Measurements from ENCODE around the gene ANKMY1. TPM values are rescaled to one million over a fixed set of nuclear protein-coding genes. Genes with fewer than 3 reads are reported as not detected.

ANKMY1 gene
- total RNA-seq, 2 donors from 2014 or later = 31.6 to 44.9 TPM

GRCh38 chr2:240472078-240472790 lies 85.6 kb downstream of the ANKMY1 start:
- H3K27me3 Mint-ChIP-seq (ENCODE audit: low read depth) = no peaks in the 10 kb centered on the region
- no peak overlapping the region for H3K27ac Mint-ChIP-seq
- ATAC-seq (replicated peaks in 1 of 2) = no peak

GRCh38 chr2:240469740-240470139 lies 88.0 kb downstream of the ANKMY1 start:
- no peak overlapping the region for H3K4me3 Mint-ChIP-seq
- peaks cover 4 to 11% of the 10 kb centered on the region in 2 donors for H3K36me3 Mint-ChIP-seq (ENCODE audit: insufficient read depth in 2 of 2)
- H3K4me1 Mint-ChIP-seq (ENCODE audit: low read depth) = no peaks in the 10 kb centered on the region
- ATAC-seq (replicated peaks in 1 of 2) = no peak
- peaks cover 2 to 6% of the 10 kb centered on the region in 2 donors for H3K9me3 Mint-ChIP-seq
- no peak overlapping the region for H3K27ac Mint-ChIP-seq
- H3K27me3 Mint-ChIP-seq (ENCODE audit: low read depth) = no peaks in the 10 kb centered on the region
- DNase-seq = no peak

More at GRCh38 chr2:240472078-240472790, 85.6 kb downstream of the ANKMY1 start:
- Mint-ChIP-seq H3K36me3 (ENCODE audit: insufficient read depth in 2 of 2) (peaks cover 7 to 11% of the 10 kb centered on the region in 2 donors), H3K4me3 (no peak overlapping the region), H3K9me3 (peaks cover 6 to 11% of the 10 kb centered on the region in 2 donors), H3K4me1 (ENCODE audit: low read depth) (no peaks in the 10 kb centered on the region)
- no peak for DNase-seq

- no peak overlapping the region for H3K4me3 Mint-ChIP-seq
- peaks cover 2 to 11% of the 10 kb centered on the region in 2 donors for H3K36me3 Mint-ChIP-seq (ENCODE audit: insufficient read depth in 2 of 2)
- H3K27me3 Mint-ChIP-seq (ENCODE audit: low read depth) = no peaks in the 10 kb centered on the region
- DNase-seq (no peak), ATAC-seq (replicated peaks in 1 of 2) (no peak)
- peaks cover 0 to 6% of the 10 kb centered on the region in 2 donors for H3K9me3 Mint-ChIP-seq
- no peaks in the 10 kb centered on the region for H3K4me1 Mint-ChIP-seq (ENCODE audit: low read depth)
- H3K27ac Mint-ChIP-seq = no peak overlapping the region
Measured at GRCh38 chr2:240469239-240469636, 88.5 kb downstream of the ANKMY1 start.

- Mint-ChIP-seq H3K9me3 (peaks cover 0 to 3% of the 10 kb centered on the region in 2 donors), H3K36me3 (ENCODE audit: insufficient read depth in 2 of 2) (peaks cover 0 to 8% of the 10 kb centered on the region in 2 donors), H3K27ac (no peak overlapping the region), H3K4me3 (no peak overlapping the region), H3K4me1 (ENCODE audit: low read depth) (no peaks in the 10 kb centered on the region), H3K27me3 (ENCODE audit: low read depth) (no peaks in the 10 kb centered on the region)
- no peak for DNase-seq
- ATAC-seq (replicated peaks in 1 of 2) = no peak
Measured at GRCh38 chr2:240468303-240469238, 89.2 kb downstream of the ANKMY1 start.

GRCh38 chr2:240467659-240468302 lies 90.0 kb downstream of the ANKMY1 start:
- DNase-seq (no peak), ATAC-seq (replicated peaks in 1 of 2) (no peak)
- Mint-ChIP-seq H3K36me3 (ENCODE audit: insufficient read depth in 2 of 2) (peaks cover 0 to 3% of the 10 kb centered on the region in 2 donors), H3K27ac (no peak overlapping the region), H3K9me3 (no peaks in the 10 kb centered on the region), H3K27me3 (ENCODE audit: low read depth) (no peaks in the 10 kb centered on the region), H3K4me3 (no peak overlapping the region), H3K4me1 (ENCODE audit: low read depth) (no peaks in the 10 kb centered on the region)

- no peaks in the 10 kb centered on the region for H3K36me3 Mint-ChIP-seq (ENCODE audit: insufficient read depth in 2 of 2)
- H3K27me3 Mint-ChIP-seq (ENCODE audit: low read depth) = no peaks in the 10 kb centered on the region
- H3K4me3 Mint-ChIP-seq = no peak overlapping the region
- no peak for ATAC-seq (replicated peaks in 1 of 2)
- no peak overlapping the region for H3K27ac Mint-ChIP-seq
- H3K9me3 Mint-ChIP-seq = no peaks in the 10 kb centered on the region
- H3K4me1 Mint-ChIP-seq (ENCODE audit: low read depth) = no peaks in the 10 kb centered on the region
- DNase-seq = no peak
Measured at GRCh38 chr2:240467149-240467642, 90.6 kb downstream of the ANKMY1 start.

- no peaks in the 10 kb centered on the region for H3K36me3 Mint-ChIP-seq (ENCODE audit: insufficient read depth in 2 of 2)
- no peaks in the 10 kb centered on the region for H3K4me1 Mint-ChIP-seq (ENCODE audit: low read depth)
- ATAC-seq (replicated peaks in 1 of 2) = no peak
- no peak for DNase-seq
- no peak overlapping the region for H3K4me3 Mint-ChIP-seq
- no peaks in the 10 kb centered on the region for H3K9me3 Mint-ChIP-seq
- no peak overlapping the region for H3K27ac Mint-ChIP-seq
- no peaks in the 10 kb centered on the region for H3K27me3 Mint-ChIP-seq (ENCODE audit: low read depth)
Measured at GRCh38 chr2:240466579-240467148, 91.1 kb downstream of the ANKMY1 start.

- H3K27ac Mint-ChIP-seq = no peak overlapping the region
- no peak for DNase-seq
Measured at GRCh38 chr2:240465765-240466578, 91.8 kb downstream of the ANKMY1 start.

GRCh38 chr2:240465268-240465764 lies 92.5 kb downstream of the ANKMY1 start:
- no peak overlapping the region for H3K4me3 Mint-ChIP-seq
- no peaks in the 10 kb centered on the region for H3K27me3 Mint-ChIP-seq (ENCODE audit: low read depth)
- H3K9me3 Mint-ChIP-seq = no peaks in the 10 kb centered on the region
- no peaks in the 10 kb centered on the region for H3K36me3 Mint-ChIP-seq (ENCODE audit: insufficient read depth in 2 of 2)
- no peak for ATAC-seq (replicated peaks in 1 of 2)
- no peak for DNase-seq
- no peaks in the 10 kb centered on the region for H3K4me1 Mint-ChIP-seq (ENCODE audit: low read depth)
- no peak overlapping the region for H3K27ac Mint-ChIP-seq

More at GRCh38 chr2:240465765-240466578, 91.8 kb downstream of the ANKMY1 start:
- Mint-ChIP-seq H3K4me3 (no peak overlapping the region), H3K27me3 (ENCODE audit: low read depth) (no peaks in the 10 kb centered on the region), H3K36me3 (ENCODE audit: insufficient read depth in 2 of 2) (no peaks in the 10 kb centered on the region), H3K9me3 (no peaks in the 10 kb centered on the region), H3K4me1 (ENCODE audit: low read depth) (no peaks in the 10 kb centered on the region)
- no peak for ATAC-seq (replicated peaks in 1 of 2)

- Mint-ChIP-seq H3K4me1 (ENCODE audit: low read depth) (no peaks in the 10 kb centered on the region), H3K27ac (no peak overlapping the region), H3K4me3 (no peak overlapping the region), H3K9me3 (no peaks in the 10 kb centered on the region), H3K36me3 (ENCODE audit: insufficient read depth in 2 of 2) (no peaks in the 10 kb centered on the region), H3K27me3 (ENCODE audit: low read depth) (no peaks in the 10 kb centered on the region)
- DNase-seq (no peak), ATAC-seq (replicated peaks in 1 of 2) (no peak)
Measured at GRCh38 chr2:240464514-240465241, 93.1 kb downstream of the ANKMY1 start.

GRCh38 chr2:240463866-240464481 lies 93.8 kb downstream of the ANKMY1 start:
- Mint-ChIP-seq H3K27ac (no peak overlapping the region), H3K36me3 (ENCODE audit: insufficient read depth in 2 of 2) (no peaks in the 10 kb centered on the region), H3K4me1 (ENCODE audit: low read depth) (no peaks in the 10 kb centered on the region), H3K9me3 (no peaks in the 10 kb centered on the region), H3K27me3 (ENCODE audit: low read depth) (no peaks in the 10 kb centered on the region), H3K4me3 (no peak overlapping the region)
- no peak for ATAC-seq (replicated peaks in 1 of 2)
- DNase-seq = no peak
